HCT116 (cell line): ENCODE results near the gene CATSPERB. TPM values are rescaled to one million over a fixed set of nuclear protein-coding genes. Genes with fewer than 3 reads are reported as not detected.

ENCODE experiments used
- ATAC-seq: fragments of 200-7000 bp; cut with Tn5 transposase; 2 replicates; pipeline ENCODE4 v1.9.1; 2020; ENCODE audit warnings: mild to moderate bottlenecking, moderate library complexity
- BruUV-seq: library from RNA; stranded (reverse); fragments of 400-500 nt; replicated peaks from 2 replicates; lab custom pipeline; 2021; lab: Mats Ljungman, UMichigan
- CTCF ChIA-PET: fragments of 300-600 bp; sonication (Branson Sonifier 250); formaldehyde crosslinking; loops from one replicate; lab custom pipeline; 2021; ENCODE audit warnings: antibody characterized with exemption; lab: Charles Lee
- POLR2A ChIA-PET: fragments of 300-600, 350-600 bp; sonication (Branson Sonifier 250); formaldehyde crosslinking; loops from one replicate; lab custom pipeline; 2021; ENCODE audit warnings: antibody characterized with exemption; lab: Charles Lee
- RAD21 ChIA-PET, 2 experiments: fragments of 300-600 bp; sonication (Branson Sonifier 250); formaldehyde crosslinking; loops; one replicate each; lab custom pipeline; 2023; ENCODE audit warnings: low total read pairs in 2 of 2; ENCODE audit not compliant: uncharacterized antibody in 2 of 2, unreplicated experiment in 2 of 2, low non-redundant PET in 1 of 2; lab: Charles Lee
- DNase-seq: peaks from one replicate; pipeline ENCODE4 v3.0.0-alpha.2; 2010; ENCODE audit warnings: low read depth, low spot score
- H2AFZ ChIP-seq: fragments of 200-600 bp; shearing (Covaris generic), sonication (generic); 2 replicates; pipeline ENCODE4 v1.6.1; 2017; ENCODE audit warnings: low read depth, mixed run types, mixed read lengths, antibody characterized with exemption, low read length; ENCODE audit not compliant: poor library complexity, severe bottlenecking
- H3K27ac ChIP-seq: 2 replicates; pipeline ENCODE4 v1.5.1; 2012; ENCODE audit warnings: low read depth, low read length
- H3K27me3 ChIP-seq: fragments of 200-600 bp; sonication (generic); 2 replicates; pipeline ENCODE4 v1.6.1; 2016; ENCODE audit warnings: mixed run types, low read length, mixed read lengths; ENCODE audit not compliant: insufficient read depth
- H3K36me3 ChIP-seq, 2 experiments: fragments of 200-500 bp in 1 of 2; fragments of 200-600 bp in 1 of 2; sonication (Bioruptor generic) in 1 of 2; sonication (generic) in 1 of 2; 2 replicates each; pipeline versions ENCODE4 v1.5.1 to v1.6.1; 2014 to 2016; ENCODE audit warnings: low read length in 2 of 2, inconsistent platforms in 1 of 2, mixed read lengths in 1 of 2, mixed run types in 1 of 2; ENCODE audit not compliant: insufficient read depth in 2 of 2, control insufficient read depth in 1 of 2
- H3K4me1 ChIP-seq, 2 experiments: fragments of 200-600 bp in 1 of 2; sonication (generic) in 1 of 2; 2 replicates each; pipeline versions ENCODE4 v1.5.1 to v1.6.1; 2012 to 2017; ENCODE audit warnings: low read length in 2 of 2, inconsistent platforms in 1 of 2, mild to moderate bottlenecking in 1 of 2, mixed read lengths in 1 of 2, mixed run types in 1 of 2, moderate library complexity in 1 of 2; ENCODE audit not compliant: insufficient read depth in 2 of 2, control insufficient read depth in 1 of 2
- H3K4me2 ChIP-seq: fragments of 200-600 bp; sonication (generic); 2 replicates; pipeline ENCODE4 v1.6.1; 2017; ENCODE audit warnings: mixed run types, low read length, mixed read lengths
- H3K4me3 ChIP-seq, 2 experiments: fragments of 200-600 bp in 1 of 2; sonication (generic) in 1 of 2; replicated peaks in 1 of 2; 2 replicates each; pipeline ENCODE4 v1.5.1; 2011 to 2016; ENCODE audit warnings: low read length in 2 of 2, control low read depth in 1 of 2, low read depth in 1 of 2, mild to moderate bottlenecking in 1 of 2, mixed read lengths in 1 of 2, mixed run types in 1 of 2
- H3K79me2 ChIP-seq: fragments of 200-600 bp; sonication (generic); 2 replicates; pipeline ENCODE4 v1.6.1; 2017; ENCODE audit warnings: mild to moderate bottlenecking, mixed run types, low read length, moderate library complexity, mixed read lengths; ENCODE audit not compliant: insufficient read depth
- H3K9ac ChIP-seq: fragments of 200-600 bp; sonication (generic); 2 replicates; pipeline ENCODE4 v1.6.1; 2016; ENCODE audit warnings: low read length, mixed read lengths
- H3K9me2 ChIP-seq: fragments of 200-600 bp; sonication (generic), shearing (Covaris generic); 2 replicates; pipeline ENCODE4 v1.6.1; 2017; ENCODE audit warnings: mixed run types, mild to moderate bottlenecking, moderate library complexity; ENCODE audit not compliant: insufficient read depth
- H3K9me3 ChIP-seq, 2 experiments: fragments of 200-500 bp in 1 of 2; fragments of 200-600 bp in 1 of 2; sonication (Bioruptor generic) in 1 of 2; sonication (generic) in 1 of 2; 2 replicates each; pipeline ENCODE4 v1.6.1; 2014 to 2017; ENCODE audit warnings: low read length in 2 of 2, mixed read lengths in 2 of 2, inconsistent platforms in 1 of 2, low read depth in 1 of 2, mild to moderate bottlenecking in 1 of 2, mixed run types in 1 of 2, moderate library complexity in 1 of 2; ENCODE audit not compliant: control insufficient read depth in 1 of 2, insufficient read depth in 1 of 2
- H4K20me1 ChIP-seq: fragments of 200-600 bp; sonication (generic), shearing (Covaris generic); 2 replicates; pipeline ENCODE4 v1.6.1; 2017; ENCODE audit warnings: mixed run types, mild to moderate bottlenecking, moderate library complexity; ENCODE audit not compliant: insufficient read depth
- CEBPB ChIP-seq: IDR thresholded peaks from 2 replicates; pipeline ENCODE4 v1.6.1; 2012; ENCODE audit warnings: low read depth
- CTCF ChIP-seq, 3 experiments: fragments of 200-600 bp in 1 of 3; sonication (generic) in 1 of 3; IDR thresholded peaks in 2 of 3; conservative IDR thresholded peaks in 1 of 3; 2 replicates each; pipeline ENCODE4 v1.5.1; 2012 to 2017; ENCODE audit warnings: low read depth in 2 of 3, low read length in 2 of 3, antibody characterized with exemption in 1 of 3, borderline replicate concordance in 1 of 3, control low read depth in 1 of 3, mild to moderate bottlenecking in 1 of 3, mixed read lengths in 1 of 3, mixed run types in 1 of 3, moderate library complexity in 1 of 3; ENCODE audit not compliant: insufficient read depth in 1 of 3
- EGR1 ChIP-seq: IDR thresholded peaks from 2 replicates; pipeline ENCODE4 v1.6.1; 2012; ENCODE audit warnings: low read depth
- ELF1 ChIP-seq: IDR thresholded peaks from 2 replicates; pipeline ENCODE4 v1.6.1; 2012; ENCODE audit warnings: low read depth, borderline replicate concordance
- EZH2 ChIP-seq: fragments of 200-600 bp; sonication (generic); IDR thresholded peaks from 2 replicates; pipeline ENCODE4 v1.6.1; 2017; ENCODE audit warnings: antibody characterized with exemption, mixed run types
- EZH2phosphoT487 ChIP-seq: fragments of 200-600 bp; IDR thresholded peaks from 2 replicates; pipeline ENCODE4 v1.6.1; 2018; ENCODE audit warnings: antibody characterized with exemption, borderline replicate concordance
- FOSL1 ChIP-seq: IDR thresholded peaks from 2 replicates; pipeline ENCODE4 v1.6.1; 2012; ENCODE audit warnings: low read depth
- JUND ChIP-seq: IDR thresholded peaks from 2 replicates; pipeline ENCODE4 v1.6.1; 2012
- MAX ChIP-seq: IDR thresholded peaks from 2 replicates; pipeline ENCODE4 v1.6.1; 2012
- POLR2AphosphoS5 ChIP-seq: IDR thresholded peaks from 2 replicates; pipeline ENCODE4 v1.6.1; 2011; ENCODE audit warnings: mild to moderate bottlenecking, low read depth, low read length, moderate library complexity
- REST ChIP-seq: IDR thresholded peaks from 2 replicates; pipeline ENCODE4 v1.6.1; 2012; ENCODE audit warnings: low read depth
- SP1 ChIP-seq: IDR thresholded peaks from 2 replicates; pipeline ENCODE4 v1.6.1; 2012; ENCODE audit warnings: low read depth
- SRF ChIP-seq: IDR thresholded peaks from 2 replicates; pipeline ENCODE4 v1.6.1; 2012; ENCODE audit warnings: low read depth
- intact Hi-C: fragments of 100-400 bp; cut with micrococcal nuclease; formaldehyde crosslinking; loops from 2 replicates; pipeline ENCODE4 v1.10.0; 2022
- total RNA-seq: library from RNA; stranded (reverse); gene quantifications from one replicate; pipeline ENCODE4 v1.2.1, GENCODE V29; 2021; ENCODE audit not compliant: unreplicated experiment

Gene CATSPERB
- total RNA-seq, 1 experiment from 2014 or later = 0.74 TPM

GRCh38 chr14:91693346-91693745 lies 38.5 kb downstream of the CATSPERB start:
- Histone ChIP-seq H3K9me2 (no peaks in the 10 kb centered on the region), H3K36me3 (no peaks in the 10 kb centered on the region), H3K4me2 (no peak overlapping the region), H3K4me1 (peaks cover 0 to 3% of the 10 kb centered on the region in 2 experiments; a peak in 1 of 4 replicates), H3K9ac (no peak overlapping the region), H3K27me3 (no peaks in the 10 kb centered on the region), H3K79me2 (no peaks in the 10 kb centered on the region), H4K20me1 (no peaks in the 10 kb centered on the region), H3K4me3 (no peak overlapping the region), H3K27ac (no peak overlapping the region), H2AFZ (no peak overlapping the region), H3K9me3 (peaks cover 4% of the 10 kb centered on the region in 2 experiments; a peak in 2 of 4 replicates)
- ATAC-seq (no peak), DNase-seq (no peak)
- no TSS peak for BruUV-seq
- POLR2A ChIA-PET = no interaction called here
- intact Hi-C loops = no loop called here
- TF ChIP-seq SP1 = 0 out of 2 replicates have a peak, but pooled peaks have one; percentile 9
- no peak for TF ChIP-seq POLR2AphosphoS5
- TF ChIP-seq MAX = no peak
- TF ChIP-seq CEBPB = peak; percentile 16; the same call in 1 of the 2 replicates
- no peak for TF ChIP-seq SRF
- TF ChIP-seq EZH2 = no peak
- no peak for TF ChIP-seq EGR1
- no peak for TF ChIP-seq ELF1
- no peak for TF ChIP-seq EZH2phosphoT487
- TF ChIP-seq CTCF (IDR thresholded peaks at IDR 0.05 in 2 of 3, conservative IDR thresholded peaks at IDR 0.05 in 1 of 3; ENCODE audit: borderline replicate concordance in 1 of 3, insufficient read depth in 1 of 3, low read depth in 2 of 3, low read length in 2 of 3) = no peak
- TF ChIP-seq JUND = peak; percentile 21
- TF ChIP-seq FOSL1 = 0 out of 2 replicates have a peak, but pooled peaks have one; percentile 11
- TF ChIP-seq REST = no peak
- CTCF ChIA-PET = no interaction called here
- RAD21 ChIA-PET = no interaction called here
